SK-N-SH (cell line): ENCODE measurements around the gene CXXC4. TPM values are rescaled to one million over a fixed set of nuclear protein-coding genes. Genes with fewer than 3 reads are reported as not detected.

ENCODE experiments used
- CTCF ChIA-PET: fragments of 300-600, 350-600 bp; formaldehyde crosslinking; extraction: SDS; loops from one replicate; lab custom pipeline; 2021; lab: Yijun Ruan, JAX
- POLR2A ChIA-PET: fragments of 350-600 bp; sonication (Branson Sonifier 250); formaldehyde crosslinking; extraction: SDS; loops from one replicate; lab custom pipeline; 2020; ENCODE audit warnings: antibody characterized with exemption, inconsistent platforms; lab: Yijun Ruan, JAX
- DNase-seq: peaks from one replicate; pipeline ENCODE4 v3.0.0; 2012
- H2AFZ ChIP-seq: fragments of 200-600 bp; sonication (generic); 2 replicates; pipeline ENCODE4 v1.8.1; 2016; ENCODE audit warnings: antibody characterized with exemption, mild to moderate bottlenecking, low read depth
- H3F3A ChIP-seq: fragments of 200-600 bp; sonication (generic); replicated peaks from 2 replicates; pipeline ENCODE3; 2016; ENCODE audit warnings: antibody characterized with exemption, mild to moderate bottlenecking; ENCODE audit not compliant: insufficient read depth
- H3K27ac ChIP-seq, 2 experiments: fragments of 200-500 bp in 1 of 2; fragments of 200-600 bp in 1 of 2; sonication (Bioruptor generic) in 1 of 2; sonication (generic), shearing (Covaris generic) in 1 of 2; 2 replicates each; pipeline versions ENCODE4 v1.5.1 to v1.6.1; 2014 to 2016; ENCODE audit warnings: low read depth in 2 of 2, inconsistent platforms in 1 of 2, low read length in 1 of 2, mild to moderate bottlenecking in 1 of 2, mixed read lengths in 1 of 2
- H3K27me3 ChIP-seq: fragments of 200-600 bp; sonication (generic), shearing (Covaris generic); 2 replicates; pipeline ENCODE4 v1.6.1; 2016; ENCODE audit warnings: mixed run types; ENCODE audit not compliant: insufficient read depth
- H3K36me3 ChIP-seq, 2 experiments: fragments of 200-500 bp in 1 of 2; fragments of 200-600 bp in 1 of 2; sonication (Bioruptor generic) in 1 of 2; sonication (generic) in 1 of 2; replicated peaks in 1 of 2; 2 replicates each; pipeline versions ENCODE3 to v1.5.1; 2014 to 2016; ENCODE audit warnings: low read length in 1 of 2, mild to moderate bottlenecking in 1 of 2; ENCODE audit not compliant: insufficient read depth in 2 of 2, control insufficient read depth in 1 of 2
- H3K4me1 ChIP-seq, 2 experiments: fragments of 200-500 bp in 1 of 2; fragments of 200-600 bp in 1 of 2; sonication (Bioruptor generic) in 1 of 2; sonication (generic), shearing (Covaris generic) in 1 of 2; 2 replicates each; pipeline versions ENCODE4 v1.5.1 to v1.6.1; 2014 to 2016; ENCODE audit warnings: low read depth in 1 of 2, low read length in 1 of 2, mixed run types in 1 of 2; ENCODE audit not compliant: insufficient read depth in 2 of 2, control insufficient read depth in 1 of 2
- H3K4me2 ChIP-seq: fragments of 200-600 bp; sonication (generic), shearing (Covaris generic); 2 replicates; pipeline ENCODE4 v1.6.1; 2017; ENCODE audit warnings: mixed run types
- H3K4me3 ChIP-seq, 2 experiments: fragments of 200-500 bp in 1 of 2; fragments of 200-600 bp in 1 of 2; sonication (Bioruptor generic) in 1 of 2; sonication (generic), shearing (Covaris generic) in 1 of 2; 2 replicates each; pipeline versions ENCODE4 v1.5.1 to v1.8.1; 2014 to 2016; ENCODE audit warnings: low read depth in 2 of 2, inconsistent platforms in 1 of 2, low read length in 1 of 2, mild to moderate bottlenecking in 1 of 2, mixed read lengths in 1 of 2, moderate library complexity in 1 of 2
- H3K79me2 ChIP-seq: fragments of 200-600 bp; sonication (generic); 2 replicates; pipeline ENCODE4 v1.8.1; 2017; ENCODE audit warnings: mild to moderate bottlenecking; ENCODE audit not compliant: insufficient read depth
- H3K9ac ChIP-seq: fragments of 200-600 bp; sonication (generic); 2 replicates; pipeline ENCODE4 v1.6.1; 2017; ENCODE audit warnings: mixed run types
- H3K9me2 ChIP-seq: fragments of 200-600 bp; sonication (generic); 2 replicates; pipeline ENCODE4 v1.6.1; 2017; ENCODE audit warnings: mixed run types
- H3K9me3 ChIP-seq: fragments of 200-600 bp; sonication (generic); 2 replicates; pipeline ENCODE4 v1.6.1; 2017; ENCODE audit warnings: mixed run types, mild to moderate bottlenecking, moderate library complexity
- H4K20me1 ChIP-seq: fragments of 200-600 bp; sonication (generic); 2 replicates; pipeline ENCODE4 v1.6.1; 2017; ENCODE audit warnings: mild to moderate bottlenecking, mixed run types; ENCODE audit not compliant: insufficient read depth
- CTCF ChIP-seq: fragments of 200-600 bp; sonication (generic); IDR thresholded peaks from 2 replicates; pipeline ENCODE4 v1.6.1; 2017; ENCODE audit warnings: antibody characterized with exemption, mild to moderate bottlenecking, moderate library complexity
- FOXJ3 ChIP-seq: sonication (generic); formaldehyde crosslinking; IDR thresholded peaks from 2 replicates; pipeline ENCODE4 v1.5.1; 2020; ENCODE audit warnings: mild to moderate bottlenecking, missing genetic modification reagents
- GABPA ChIP-seq: IDR thresholded peaks from 2 replicates; pipeline ENCODE4 v1.4.0; 2012; ENCODE audit warnings: low read depth, mild to moderate bottlenecking
- GATA2 ChIP-seq: sonication (generic); formaldehyde crosslinking; IDR thresholded peaks from 2 replicates; pipeline ENCODE4 v1.5.0; 2020; ENCODE audit warnings: mild to moderate bottlenecking, missing genetic modification reagents
- MEF2A ChIP-seq: IDR thresholded peaks from 2 replicates; pipeline ENCODE4 v1.4.0; 2012; ENCODE audit warnings: low read depth, borderline replicate concordance
- RAD21 ChIP-seq: IDR thresholded peaks from 2 replicates; pipeline ENCODE4 v1.6.1; 2012; ENCODE audit warnings: mild to moderate bottlenecking, low read length
- RCOR1 ChIP-seq: fragments of 150-350 bp; IDR thresholded peaks from 2 replicates; pipeline ENCODE4 v1.6.1; 2017; ENCODE audit warnings: antibody characterized with exemption, low read length
- SMC3 ChIP-seq: IDR thresholded peaks from 2 replicates; pipeline ENCODE4 v1.6.1; 2012; ENCODE audit warnings: low read depth, low read length, improper control_type of control experiment
- WGBS: methylation state at CpG from one replicate; pipeline ENCODE4 v1.1.6; 2017; ENCODE audit warnings: low lambda C conversion rate; 5-methylcytosine and 5-hydroxymethylcytosine counted together
- polyA plus RNA-seq, 3 experiments: library from polyadenylated mRNA; depleted of rRNA; stranded (reverse); fragments of >200 nt; gene quantifications; 2 replicates each; pipeline ENCODE4 v1.2.3, GENCODE V29; 2012

Gene CXXC4
- polyA plus RNA-seq, 1 of the 3 experiments (the other 2 are of a cell fraction) = 0.02 TPM

DNA sequence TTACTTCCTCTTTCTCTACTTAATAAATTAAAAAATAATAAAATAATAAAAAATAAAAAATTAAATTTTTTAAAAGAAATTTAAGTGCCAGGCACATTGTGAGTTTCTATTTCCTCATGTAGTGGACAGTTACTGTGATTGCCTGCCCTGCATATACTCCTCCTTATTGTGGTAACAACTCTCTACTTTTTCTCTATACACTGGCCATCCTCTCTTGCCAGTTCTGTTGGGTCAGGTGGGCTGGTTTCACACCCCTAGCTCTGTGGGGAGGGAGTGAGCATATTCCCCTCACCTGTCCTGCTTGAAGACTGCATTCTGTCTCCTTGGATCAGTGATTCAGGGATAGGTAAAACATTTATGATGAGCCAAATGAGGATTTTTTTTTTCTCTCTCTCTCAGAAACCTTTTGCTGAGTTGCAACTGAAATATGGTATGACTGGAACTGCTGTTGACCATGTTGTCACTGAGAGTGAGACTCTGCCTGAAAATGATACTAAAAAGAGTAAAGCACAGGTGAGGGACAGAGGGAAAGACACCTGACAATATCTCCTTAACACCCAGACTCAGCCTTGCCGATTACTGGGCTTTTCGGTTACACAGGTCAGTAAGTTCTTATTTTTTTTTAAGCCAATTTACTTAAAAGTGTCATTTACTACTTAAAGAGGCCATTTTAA, 37.2 kb downstream of the CXXC4 start:
- H3K4me2 ChIP-seq = no peak overlapping the region
- no peaks in the 10 kb centered on the region for H4K20me1 ChIP-seq
- no peaks in the 10 kb centered on the region for H3K79me2 ChIP-seq
- H3K36me3 ChIP-seq = no peaks in the 10 kb centered on the region
- no peaks in the 10 kb centered on the region for H3K9me3 ChIP-seq
- no peak for DNase-seq
- H3K27ac ChIP-seq = no peak overlapping the region
- no peaks in the 10 kb centered on the region for H3K4me1 ChIP-seq
- H2AFZ ChIP-seq = no peak overlapping the region
- 71% methylated on average over 2 of the region's 2 CpGs for WGBS
- ChIA-PET POLR2A (no interaction called here), CTCF (no interaction called here)
- no peaks in the 10 kb centered on the region for H3F3A ChIP-seq
- no peak overlapping the region for H3K4me3 ChIP-seq
- H3K27me3 ChIP-seq = no peaks in the 10 kb centered on the region
- no peak overlapping the region for H3K9ac ChIP-seq
- TF ChIP-seq CTCF = no peak
- no peak for TF ChIP-seq FOXJ3 (CRISPR knock-in tag)
- no peak for TF ChIP-seq GABPA
- no peak for TF ChIP-seq RCOR1
- no peaks in the 10 kb centered on the region for H3K9me2 ChIP-seq

DNA sequence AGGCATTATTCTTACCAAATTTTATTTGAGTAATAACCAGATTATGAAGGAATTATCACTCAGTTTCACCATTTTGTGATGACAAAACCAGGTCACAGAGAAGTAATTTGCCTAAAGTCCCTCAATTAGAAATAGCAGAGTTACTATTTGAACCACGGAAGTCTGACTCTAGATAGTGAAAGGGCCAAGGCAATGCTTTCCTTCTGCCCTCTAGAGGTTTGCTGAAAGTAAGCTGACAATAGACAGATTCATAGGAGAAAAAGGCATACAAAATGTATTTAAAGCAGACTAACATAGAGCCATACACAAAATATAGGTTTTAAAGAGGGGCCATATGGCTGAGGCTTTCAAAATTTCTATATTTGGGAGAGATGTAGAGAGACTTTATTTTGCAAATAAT, 43.1 kb downstream of the CXXC4 start:
- Histone ChIP-seq H3K9me3 (no peaks in the 10 kb centered on the region), H3F3A (no peaks in the 10 kb centered on the region), H3K9me2 (no peaks in the 10 kb centered on the region), H3K4me2 (no peak overlapping the region), H3K79me2 (no peaks in the 10 kb centered on the region), H2AFZ (no peak overlapping the region), H3K4me1 (peaks cover 0 to 3% of the 10 kb centered on the region in 2 experiments; a peak in 2 of 4 replicates), H3K36me3 (no peaks in the 10 kb centered on the region), H3K27me3 (no peaks in the 10 kb centered on the region), H3K9ac (no peak overlapping the region), H3K27ac (no peak overlapping the region), H3K4me3 (no peak overlapping the region), H4K20me1 (no peaks in the 10 kb centered on the region)
- DNase-seq = peak; percentile 1
- WGBS = 22% methylated on average over 1 of the region's 1 CpG
- no peak for TF ChIP-seq GATA2 (CRISPR knock-in tag)
- TF ChIP-seq CTCF = peak; percentile 41
- peak; percentile 68 for TF ChIP-seq RAD21
- peak; percentile 27; the same call in 1 of the 2 replicates for TF ChIP-seq SMC3
- no peak for TF ChIP-seq MEF2A
- CTCF ChIA-PET = interaction anchor here (0.8 to 2.0 kb wide), 13 partner anchors 12 to 387 kb away, joined by 3 to 12 read pairs (median 4); no protein-coding TSS in a partner anchor
- POLR2A ChIA-PET = no interaction called here
